K562 (cell line): ENCODE data around the gene ALDH3A2. TPM values are rescaled to one million over a fixed set of nuclear protein-coding genes. Genes with fewer than 3 reads are reported as not detected.

ENCODE experiments used
- ATAC-seq: fragments of 200-7000 bp; cut with Tn5 transposase; 3 replicates; pipeline ENCODE4 v1.9.1; 2020; ENCODE audit warnings: moderate library complexity
- BruUV-seq: library from RNA; stranded (reverse); fragments of 400-500 nt; replicated peaks from 2 replicates; lab custom pipeline; 2021; lab: Mats Ljungman, UMichigan
- CTCF ChIA-PET: fragments of 300-600 bp; formaldehyde crosslinking; extraction: SDS; loops from one replicate; lab custom pipeline; 2021; ENCODE audit warnings: low intra/inter-chr PET ratio; lab: Yijun Ruan, JAX
- POLR2A ChIA-PET: fragments of 300-600, 350-650 bp; sonication (Branson Sonifier 250); formaldehyde crosslinking; extraction: SDS; loops from one replicate; lab custom pipeline; 2021; ENCODE audit warnings: antibody characterized with exemption, inconsistent platforms; lab: Yijun Ruan, JAX
- DNase-seq, 4 experiments: peaks; one replicate each; pipeline versions ENCODE4 v3.0.0 to v3.0.0-alpha.2; 2011 to 2018; ENCODE audit warnings: low spot score in 3 of 4, mixed read lengths in 3 of 4; ENCODE audit errors: extremely low read depth in 1 of 4
- FAIRE-seq: peaks from 2 replicates; lab custom pipeline; 2011; peaks lifted over from hg19 to GRCh38; lab: Jason Lieb, UNC
- H2AFZ ChIP-seq: 2 replicates; pipeline ENCODE4 v1.6.0; 2011; ENCODE audit warnings: low read depth, low read length, control low read depth, inconsistent platforms
- H3K27ac ChIP-seq: fragments of 200-600 bp; 3 replicates; pipeline ENCODE4 v1.8.0; 2011; ENCODE audit warnings: low read depth, mild to moderate bottlenecking, control low read depth, inconsistent platforms, low read length, moderate library complexity, mixed read lengths; ENCODE audit errors: extremely low read depth
- H3K27me3 ChIP-seq, 2 experiments: fragments of 300-600 bp in 1 of 2; 2 replicates in 1 of 2; 3 replicates in 1 of 2; pipeline versions ENCODE4 v1.6.0 to v1.8.0; 2011; ENCODE audit warnings: inconsistent platforms in 2 of 2, low read length in 2 of 2, mild to moderate bottlenecking in 1 of 2, mixed read lengths in 1 of 2, moderate library complexity in 1 of 2; ENCODE audit not compliant: control insufficient read depth in 2 of 2, insufficient read depth in 2 of 2
- H3K36me3 ChIP-seq: fragments of 300-600 bp; 3 replicates; pipeline ENCODE4 v1.8.0; 2011; ENCODE audit warnings: mild to moderate bottlenecking, low read length, inconsistent platforms; ENCODE audit not compliant: control insufficient read depth, insufficient read depth
- H3K4me1 ChIP-seq, 2 experiments: fragments of 200-600 bp in 1 of 2; replicated peaks in 1 of 2; 2 replicates in 1 of 2; 3 replicates in 1 of 2; pipeline versions ENCODE4 v1.5.1 to v1.8.0; 2011; ENCODE audit warnings: inconsistent platforms in 2 of 2, low read length in 2 of 2, mild to moderate bottlenecking in 1 of 2, mixed read lengths in 1 of 2, moderate library complexity in 1 of 2; ENCODE audit not compliant: control insufficient read depth in 2 of 2, insufficient read depth in 2 of 2
- H3K4me2 ChIP-seq: 2 replicates; pipeline ENCODE4 v1.6.1; 2011; ENCODE audit warnings: low read length, control low read depth, inconsistent platforms, mixed read lengths; ENCODE audit not compliant: insufficient read depth
- H3K4me3 ChIP-seq: fragments of 200-600 bp; sonication (generic), shearing (Covaris generic); 2 replicates; pipeline ENCODE4 v1.5.1; 2016; ENCODE audit warnings: control low read depth, inconsistent platforms
- H3K79me2 ChIP-seq: fragments of 200-600 bp; 3 replicates; pipeline ENCODE4 v1.8.0; 2011; ENCODE audit warnings: low read length, inconsistent platforms; ENCODE audit not compliant: control insufficient read depth, insufficient read depth
- H3K9ac ChIP-seq, 2 experiments: 2 replicates each; pipeline versions ENCODE4 v1.6.0 to v1.6.1; 2011; ENCODE audit warnings: low read depth in 2 of 2, low read length in 2 of 2, control low read depth in 1 of 2, inconsistent platforms in 1 of 2, mild to moderate bottlenecking in 1 of 2, mixed read lengths in 1 of 2; ENCODE audit not compliant: insufficient read depth in 1 of 2
- H3K9me1 ChIP-seq: one replicate; pipeline ENCODE4 v1.6.0; 2011; ENCODE audit warnings: inconsistent platforms, mild to moderate bottlenecking, low read length, moderate library complexity; ENCODE audit not compliant: control insufficient read depth, insufficient read depth
- H3K9me3 ChIP-seq: replicated peaks from 2 replicates; pipeline ENCODE4 v1.5.1; 2011; ENCODE audit warnings: low read depth, low read length, inconsistent platforms; ENCODE audit not compliant: control insufficient read depth, insufficient read depth
- H4K20me1 ChIP-seq: replicated peaks from 2 replicates; pipeline ENCODE4 v1.6.1; 2011; ENCODE audit warnings: low read length, inconsistent platforms, mixed read lengths; ENCODE audit not compliant: control insufficient read depth, insufficient read depth
- CAMTA2 ChIP-seq: fragments of 250-450 bp; sonication (Bioruptor Pico); conservative IDR thresholded peaks from 2 replicates; pipeline ENCODE4 v1.5.1; 2022
- HDAC3 ChIP-seq: fragments of 450-650 bp; IDR thresholded peaks from 2 replicates; pipeline ENCODE4 v1.6.1; 2018; ENCODE audit warnings: borderline replicate concordance, mild to moderate bottlenecking, moderate library complexity; ENCODE audit not compliant: partially characterized antibody
- MYBL2 ChIP-seq, 2 experiments: fragments of 450-650 bp in 1 of 2; sonication (generic) in 1 of 2; formaldehyde crosslinking in 1 of 2; IDR thresholded peaks; 2 replicates each; pipeline versions ENCODE4 v1.6.1 to v1.8.1; 2017 to 2022; ENCODE audit warnings: borderline replicate concordance in 1 of 2, inconsistent platforms in 1 of 2, low read depth in 1 of 2, mild to moderate bottlenecking in 1 of 2, missing genetic modification reagents in 1 of 2, moderate library complexity in 1 of 2
- SAFB2 ChIP-seq: fragments of 200-400 bp; formaldehyde crosslinking; IDR thresholded peaks from 2 replicates; pipeline ENCODE4 v1.6.1; 2018; ENCODE audit warnings: borderline replicate concordance, low read length, low read depth, moderate library complexity; ENCODE audit not compliant: severe bottlenecking
- TCF7L2 ChIP-seq: fragments of 150-350 bp; IDR thresholded peaks from 2 replicates; pipeline ENCODE4 v1.6.1; 2016; ENCODE audit warnings: low read depth, mild to moderate bottlenecking, low read length, moderate library complexity
- TGIF2 ChIP-seq: sonication (generic); formaldehyde crosslinking; IDR thresholded peaks from 2 replicates; pipeline ENCODE4 v1.8.1; 2022; ENCODE audit warnings: mild to moderate bottlenecking, missing genetic modification reagents, moderate library complexity
- USF1 ChIP-seq: sonication (generic); formaldehyde crosslinking; IDR thresholded peaks from 2 replicates; pipeline ENCODE4 v1.9.0; 2022; ENCODE audit warnings: mild to moderate bottlenecking, missing genetic modification reagents
- ZFP36 ChIP-seq: fragments of 150-350 bp; IDR thresholded peaks from 2 replicates; pipeline ENCODE4 v1.6.1; 2018; ENCODE audit warnings: low read length, low read depth; ENCODE audit not compliant: partially characterized antibody
- WGBS: fragments of 100-300 bp; shearing (Covaris generic); methylation state at CpG from one replicate; pipeline ENCODE4 v1.1.6; 2016; ENCODE audit warnings: low coverage, mixed read lengths; ENCODE audit not compliant: insufficient coverage; ENCODE audit errors: missing lambda C conversion rate; 5-methylcytosine and 5-hydroxymethylcytosine counted together
- in situ Hi-C: fragments of 300-500 bp; cut with MboI; formaldehyde crosslinking; loops from 4 replicates; pipeline ENCODE4 v1.15.0; 2018; ENCODE audit warnings: inconsistent platforms, mixed read lengths
- intact Hi-C: fragments of 100-400 bp; cut with micrococcal nuclease; formaldehyde crosslinking; loops from 2 replicates; pipeline ENCODE4 v1.14.2; 2022
- polyA plus RNA-seq, 8 experiments: library from polyadenylated mRNA; depleted of rRNA in 4 of 8; stranded (reverse) in 5 of 8; unstranded in 3 of 8; fragments of >200 nt; fragmentation: Nextera tagmentation in 2 of 8; fragmentation: Illumina TruSeq in 1 of 8; extraction: Ambion mirVana in 2 of 8; extraction: Trizol in 1 of 8; gene quantifications; 2 replicates each; pipeline versions ENCODE4 v1.2.1 to v1.2.3, GENCODE V29; 2011 to 2014; ENCODE audit warnings: inconsistent platforms in 1 of 8, missing spikeins in 1 of 8
- total RNA-seq, 7 experiments: library from RNA; depleted of rRNA in 6 of 7; stranded (reverse); fragments of >200 nt in 6 of 7; fragmentation: Illumina TruSeq in 2 of 7; extraction: Trizol in 2 of 7; gene quantifications; 2 replicates each; pipeline versions ENCODE4 v1.2.1 to v1.2.3, GENCODE V29; 2011 to 2021; ENCODE audit warnings: low replicate concordance in 1 of 7
- TF ChIP-seq, protein P1 (sequence below): IDR thresholded peaks from 2 replicates; pipeline ENCODE4 v1.6.1; 2016; ENCODE audit warnings: missing genetic modification characterization, missing compliant biosample characterization

ALDH3A2 gene
- total and polyA plus RNA-seq, 9 of the 15 experiments (the other 6 are each of a cell fraction or from before 2014, with no cell fraction given), result 0.01 to 0.78 (median 0.12) TPM; not detected in 5

- ChIA-PET POLR2A (no interaction called here), CTCF (no interaction called here)
- DNase-seq, result no peak
- intact Hi-C loops (loop anchor here (10.0 kb wide), 1 partner anchor 159 kb away; no protein-coding TSS in a partner anchor), in situ Hi-C loops (no loop called here)
- no peaks in the 10 kb centered on the region; a peak in 1 of 5 replicates for H3K4me1 ChIP-seq
- no peaks in the 10 kb centered on the region for H3K9me3 ChIP-seq
- TF ChIP-seq TGIF2 (CRISPR knock-in tag), result no peak
- H3K9ac ChIP-seq, result no peak overlapping the region
- H3K79me2 ChIP-seq, result no peaks in the 10 kb centered on the region
- H3K27ac ChIP-seq, result no peak overlapping the region
- no peaks in the 10 kb centered on the region for H3K36me3 ChIP-seq
- no TSS peak for BruUV-seq
- H3K9me1 ChIP-seq, result no peaks in the 10 kb centered on the region
- FAIRE-seq, result no peak
- no peak overlapping the region for H2AFZ ChIP-seq
- no peak overlapping the region for H3K4me3 ChIP-seq
- ATAC-seq, result no peak
- 0 out of 5 replicates have a peak, but pooled peaks cover 0 to 4% of the 10 kb centered on the region in 2 experiments for H3K27me3 ChIP-seq
- H3K4me2 ChIP-seq, result no peak overlapping the region
- H4K20me1 ChIP-seq, result no peaks in the 10 kb centered on the region
- WGBS, result 0% methylated on average over 2 of the region's 3 CpGs
These were observed 25.1 kb downstream of the ALDH3A2 start for GRCh38 chr17:19673623-19674022.

GRCh38 chr17:19676896-19677295 is 28.3 kb downstream of the ALDH3A2 start:
- Histone ChIP-seq H3K4me2 (no peak overlapping the region), H3K27ac (no peak overlapping the region), H4K20me1 (no peaks in the 10 kb centered on the region), H3K9ac (no peak overlapping the region), H3K9me1 (no peaks in the 10 kb centered on the region), H3K4me3 (no peak overlapping the region), H3K4me1 (no peaks in the 10 kb centered on the region; a peak in 1 of 5 replicates), H3K27me3 (peaks cover 0 to 19% of the 10 kb centered on the region in 2 experiments; a peak in 2 of 5 replicates), H3K36me3 (no peaks in the 10 kb centered on the region), H3K9me3 (no peaks in the 10 kb centered on the region), H2AFZ (no peak overlapping the region), H3K79me2 (no peaks in the 10 kb centered on the region)
- in situ Hi-C loops (no loop called here), intact Hi-C loops (loop anchor here (10.0 kb wide), 1 partner anchor 162 kb away; no protein-coding TSS in a partner anchor)
- FAIRE-seq (no peak), DNase-seq (no peak), ATAC-seq (no peak)
- ChIA-PET POLR2A (interaction anchor here (0.6 kb wide), 1 partner anchor 859 kb away, joined by 5 read pairs; no protein-coding TSS in a partner anchor), CTCF (no interaction called here)
- BruUV-seq, result no TSS peak
- WGBS, result 7% methylated on average over 2 of the region's 4 CpGs
- TF ChIP-seq ZFP36 (no peak), CAMTA2 (no peak), HDAC3 (no peak), TCF7L2 (no peak), MYBL2 (IDR thresholded peaks at IDR 0.05; ENCODE audit: low read depth) (no peak), MYBL2 (CRISPR knock-in tag; IDR thresholded peaks at IDR 0.05; ENCODE audit: borderline replicate concordance) (no peak), USF1 (CRISPR knock-in tag) (no peak), SAFB2 (no peak)
- TF ChIP-seq, protein P1, sequence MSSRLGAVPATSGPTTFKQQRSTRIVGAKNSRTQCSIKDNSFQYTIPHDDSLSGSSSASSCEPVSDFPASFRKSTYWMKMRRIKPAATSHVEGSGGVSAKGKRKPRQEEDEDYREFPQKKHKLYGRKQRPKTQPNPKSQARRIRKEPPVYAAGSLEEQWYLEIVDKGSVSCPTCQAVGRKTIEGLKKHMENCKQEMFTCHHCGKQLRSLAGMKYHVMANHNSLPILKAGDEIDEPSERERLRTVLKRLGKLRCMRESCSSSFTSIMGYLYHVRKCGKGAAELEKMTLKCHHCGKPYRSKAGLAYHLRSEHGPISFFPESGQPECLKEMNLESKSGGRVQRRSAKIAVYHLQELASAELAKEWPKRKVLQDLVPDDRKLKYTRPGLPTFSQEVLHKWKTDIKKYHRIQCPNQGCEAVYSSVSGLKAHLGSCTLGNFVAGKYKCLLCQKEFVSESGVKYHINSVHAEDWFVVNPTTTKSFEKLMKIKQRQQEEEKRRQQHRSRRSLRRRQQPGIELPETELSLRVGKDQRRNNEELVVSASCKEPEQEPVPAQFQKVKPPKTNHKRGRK (tag), result no peak
